ENCODE measurements around the gene TMEM205. TPM values are rescaled to one million over a fixed set of nuclear protein-coding genes. Genes with fewer than 3 reads are reported as not detected.

The TMEM205 gene
- total and polyA plus RNA-seq, 4 donors, result 101 to 166 (median 127) TPM

GRCh38 chr19:11375143-11375948, 29.3 kb upstream of the TMEM205 start:
- Histone ChIP-seq H3K27ac (ENCODE audit: low read depth in 1 of 2, low read length in 1 of 2) (peak overlapping the region; percentile 75 to 91), H3K4me1 (ENCODE audit: control insufficient read depth in 5 of 5, insufficient read depth in 5 of 5, low read length in 5 of 5) (peaks cover 0 to 19% (median 13%) of the 10 kb centered on the region in 5 donors), H3K36me3 (ENCODE audit: control insufficient read depth in 4 of 4, insufficient read depth in 4 of 4, low read length in 4 of 4) (peaks cover 0 to 5% (median 0%) of the 10 kb centered on the region in 4 donors), H3K9ac (ENCODE audit: insufficient read depth in 1 of 2, low read length in 2 of 2) (peak overlapping the region; percentile 14 to 67), H3K4me3 (peak overlapping the region; percentile 29), H3K27me3 (ENCODE audit: control insufficient read depth in 3 of 3, insufficient read depth in 3 of 3, low read length in 2 of 3) (no peaks in the 10 kb centered on the region), H3K9me3 (ENCODE audit: control insufficient read depth in 4 of 4, insufficient read depth in 3 of 4, low read length in 3 of 4) (no peaks in the 10 kb centered on the region)
- TF ChIP-seq CTCF (IDR thresholded peaks at IDR 0.05; ENCODE audit: control extremely low read depth, extremely low read depth), result no peak
- WGBS, 2 donors, result 5 to 7% methylated on average over 27 of the region's 27 CpGs
- ATAC-seq (ENCODE audit: insufficient read depth, low FRiP score), result no peak
- peak in 2 of 3 donors; percentile 69 to 80 for DNase-seq

DNA sequence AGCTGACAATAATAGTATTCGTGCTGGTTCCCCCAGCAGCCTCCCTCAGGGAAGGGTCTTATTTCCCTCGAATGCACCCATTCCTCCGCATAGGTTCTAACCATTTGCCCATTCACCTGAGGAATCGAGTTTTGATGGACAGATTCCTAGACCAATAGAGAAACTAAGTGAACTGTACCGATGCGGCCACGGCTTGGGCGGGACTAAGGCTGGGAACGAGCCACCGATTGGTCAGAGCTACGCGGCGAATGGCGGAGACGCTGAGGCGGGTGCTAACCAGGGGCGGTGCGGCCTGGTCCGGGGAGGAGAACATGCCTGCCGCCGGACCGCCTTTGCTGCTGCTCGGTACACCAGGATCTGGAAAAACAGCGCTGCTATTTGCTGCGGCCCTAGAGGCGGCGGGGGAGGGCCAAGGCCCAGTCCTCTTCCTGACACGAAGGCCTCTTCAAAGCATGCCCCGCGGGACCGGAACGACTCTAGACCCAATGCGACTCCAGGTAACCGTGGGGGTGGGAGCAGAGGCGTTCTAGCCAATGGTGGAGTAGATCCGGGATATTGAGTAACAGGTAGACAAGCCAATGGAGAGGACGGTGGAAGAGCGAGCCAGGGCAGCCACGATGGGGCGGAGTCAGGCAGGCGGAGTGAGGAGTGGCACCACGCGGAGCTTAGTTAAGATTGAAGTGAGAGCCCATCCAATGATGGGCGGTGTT, 28.5 kb upstream of the TMEM205 start, which contains the start of gene SWSAP1:
TSS of gene SWSAP1 (plus strand) at position 234 of the 710 bp plus-strand sequence. CDS start at position 249, 15 bp downstream.
- Histone ChIP-seq H3K4me1 (ENCODE audit: control insufficient read depth in 5 of 5, insufficient read depth in 5 of 5, low read length in 5 of 5) (peaks cover 0 to 17% (median 13%) of the 10 kb centered on the region in 5 donors), H3K36me3 (ENCODE audit: control insufficient read depth in 4 of 4, insufficient read depth in 4 of 4, low read length in 4 of 4) (peaks cover 0 to 5% (median 0%) of the 10 kb centered on the region in 4 donors), H3K27me3 (ENCODE audit: control insufficient read depth in 3 of 3, insufficient read depth in 3 of 3, low read length in 2 of 3) (no peaks in the 10 kb centered on the region), H3K27ac (ENCODE audit: low read depth in 1 of 2, low read length in 1 of 2) (peak within 1 kb of the TSS; percentile 94), H3K9me3 (ENCODE audit: control insufficient read depth in 4 of 4, insufficient read depth in 3 of 4, low read length in 3 of 4) (no peaks in the 10 kb centered on the region), H3K9ac (ENCODE audit: insufficient read depth in 1 of 2, low read length in 2 of 2) (peak within 1 kb of the TSS; percentile 14 to 77), H3K4me3 (peak within 1 kb of the TSS; percentile 58)
- DNase-seq (peak; percentile 99 to 100 (median 100)), ATAC-seq (ENCODE audit: insufficient read depth, low FRiP score) (peak; percentile 93)
- no peak for TF ChIP-seq CTCF (IDR thresholded peaks at IDR 0.05; ENCODE audit: control extremely low read depth, extremely low read depth)
- WGBS, 2 donors, result 0% methylated on average over 44 of the region's 44 CpGs

GRCh38 chr19:11373885-11374432, 27.9 kb upstream of the TMEM205 start:
- 17 to 31% methylated on average over 11 of the region's 11 CpGs for WGBS, 2 donors
- ATAC-seq (ENCODE audit: insufficient read depth, low FRiP score) (no peak), DNase-seq (no peak)
- H3K36me3 ChIP-seq (ENCODE audit: control insufficient read depth in 4 of 4, insufficient read depth in 4 of 4, low read length in 4 of 4), result peaks cover 0 to 5% (median 0%) of the 10 kb centered on the region in 4 donors
- no peaks in the 10 kb centered on the region for H3K9me3 ChIP-seq (ENCODE audit: control insufficient read depth in 4 of 4, insufficient read depth in 3 of 4, low read length in 3 of 4)
- H3K27ac ChIP-seq (ENCODE audit: low read depth in 1 of 2, low read length in 1 of 2), result no peak overlapping the region
- peak overlapping the region; percentile 17 for H3K4me3 ChIP-seq
- H3K9ac ChIP-seq (ENCODE audit: insufficient read depth in 1 of 2, low read length in 2 of 2), result peak overlapping the region in 1 of 2 donors; percentile 77
- peaks cover 0 to 17% (median 13%) of the 10 kb centered on the region in 5 donors for H3K4me1 ChIP-seq (ENCODE audit: control insufficient read depth in 5 of 5, insufficient read depth in 5 of 5, low read length in 5 of 5)
- no peaks in the 10 kb centered on the region for H3K27me3 ChIP-seq (ENCODE audit: control insufficient read depth in 3 of 3, insufficient read depth in 3 of 3, low read length in 2 of 3)
- TF ChIP-seq CTCF (IDR thresholded peaks at IDR 0.05; ENCODE audit: control extremely low read depth, extremely low read depth), result no peak

All from lung (tissue), 12 donors.